AG04450 (cell line): ENCODE results near the gene MRPL9. TPM values are rescaled to one million over a fixed set of nuclear protein-coding genes. Genes with fewer than 3 reads are reported as not detected.

Experiments
- CTCF ChIA-PET: fragments of 300-600, 350-600 bp; formaldehyde crosslinking; extraction: SDS; loops from one replicate; lab custom pipeline; 2022; ENCODE audit warnings: antibody characterized with exemption, inconsistent platforms; lab: Charles Lee
- POLR2A ChIA-PET: fragments of 350-600 bp; formaldehyde crosslinking; extraction: SDS; loops from one replicate; lab custom pipeline; 2021; ENCODE audit warnings: antibody characterized with exemption, inconsistent platforms; lab: Yijun Ruan, JAX
- DNase-seq: peaks from one replicate; pipeline ENCODE4 v3.0.0-alpha.2; 2011; ENCODE audit warnings: low read depth, low spot score
- H3K27ac ChIP-seq: one replicate; pipeline ENCODE4 v1.5.1; 2012; ENCODE audit warnings: low read depth, low read length, control low read depth
- H3K27me3 ChIP-seq: one replicate; pipeline ENCODE4 v1.6.0; 2012; ENCODE audit warnings: low read length; ENCODE audit not compliant: control insufficient read depth, insufficient read depth
- H3K4me3 ChIP-seq: 2 replicates; pipeline ENCODE4 v1.5.1; 2011; ENCODE audit warnings: mild to moderate bottlenecking, low read depth, low read length, control low read depth
- H3K9me3 ChIP-seq: 2 replicates; pipeline ENCODE4 v1.5.1; 2012; ENCODE audit warnings: low read length; ENCODE audit not compliant: control insufficient read depth, insufficient read depth
- polyA plus RNA-seq: library from polyadenylated mRNA; depleted of rRNA; stranded (reverse); fragments of >200 nt; gene quantifications from 2 replicates; pipeline ENCODE4 v1.2.3, GENCODE V29; 2011
- TF ChIP-seq, protein P1 (sequence below): IDR thresholded peaks from 2 replicates; pipeline ENCODE4 v1.5.1; 2011; ENCODE audit warnings: low read depth, low read length, control low read depth, inconsistent platforms

The MRPL9 gene
- polyA plus RNA-seq, 1 experiment = 93.4 TPM

DNA sequence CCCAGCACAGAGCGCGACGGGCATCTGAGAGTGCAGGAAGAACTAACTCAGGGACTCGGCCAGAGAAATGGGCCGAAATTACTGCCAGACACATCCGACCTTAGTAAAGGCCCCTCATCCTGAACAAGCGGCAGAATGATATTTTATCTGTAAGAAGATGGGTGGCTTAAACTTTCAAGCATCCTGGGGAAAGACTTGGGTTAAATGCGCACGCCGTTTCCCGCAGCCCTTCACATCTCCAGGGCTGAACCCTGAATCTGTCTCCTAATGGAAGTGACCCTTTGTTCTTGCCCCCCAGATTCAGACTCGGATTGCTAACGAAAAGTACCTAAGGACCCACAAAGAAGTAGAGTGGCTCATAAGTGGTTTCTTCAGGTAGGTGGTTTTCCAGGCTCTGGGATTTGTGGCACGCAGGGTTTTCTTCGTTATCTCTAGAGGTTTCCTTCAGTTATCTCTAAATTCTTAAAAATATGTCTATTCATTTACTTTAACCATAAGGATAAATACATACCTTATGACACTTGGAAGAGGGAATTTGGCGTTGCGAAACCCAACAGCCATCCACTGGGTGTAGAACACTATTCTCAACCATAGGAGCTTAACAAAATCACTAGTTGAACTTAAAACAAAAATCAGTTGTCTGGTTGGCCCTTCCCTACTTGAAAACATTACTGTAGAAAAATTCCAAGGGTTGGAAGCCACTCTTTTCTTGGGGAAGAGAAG lies 41.3 kb downstream of the MRPL9 start:
- Histone ChIP-seq H3K27me3 (peaks cover 47% of the 10 kb centered on the region), H3K27ac (no peak overlapping the region), H3K9me3 (no peaks in the 10 kb centered on the region), H3K4me3 (peak overlapping the region; percentile 53)
- ChIA-PET POLR2A (interaction anchor here (1.2 kb wide), 1 partner anchor 146 kb away, joined by 3 read pairs; no protein-coding TSS in a partner anchor), CTCF (interaction anchor here (0.7 to 1.2 kb wide), 2 partner anchors 17 to 23 kb away, joined by 3 to 4 read pairs; no protein-coding TSS in a partner anchor)
- DNase-seq = no peak
- TF ChIP-seq, protein P1, sequence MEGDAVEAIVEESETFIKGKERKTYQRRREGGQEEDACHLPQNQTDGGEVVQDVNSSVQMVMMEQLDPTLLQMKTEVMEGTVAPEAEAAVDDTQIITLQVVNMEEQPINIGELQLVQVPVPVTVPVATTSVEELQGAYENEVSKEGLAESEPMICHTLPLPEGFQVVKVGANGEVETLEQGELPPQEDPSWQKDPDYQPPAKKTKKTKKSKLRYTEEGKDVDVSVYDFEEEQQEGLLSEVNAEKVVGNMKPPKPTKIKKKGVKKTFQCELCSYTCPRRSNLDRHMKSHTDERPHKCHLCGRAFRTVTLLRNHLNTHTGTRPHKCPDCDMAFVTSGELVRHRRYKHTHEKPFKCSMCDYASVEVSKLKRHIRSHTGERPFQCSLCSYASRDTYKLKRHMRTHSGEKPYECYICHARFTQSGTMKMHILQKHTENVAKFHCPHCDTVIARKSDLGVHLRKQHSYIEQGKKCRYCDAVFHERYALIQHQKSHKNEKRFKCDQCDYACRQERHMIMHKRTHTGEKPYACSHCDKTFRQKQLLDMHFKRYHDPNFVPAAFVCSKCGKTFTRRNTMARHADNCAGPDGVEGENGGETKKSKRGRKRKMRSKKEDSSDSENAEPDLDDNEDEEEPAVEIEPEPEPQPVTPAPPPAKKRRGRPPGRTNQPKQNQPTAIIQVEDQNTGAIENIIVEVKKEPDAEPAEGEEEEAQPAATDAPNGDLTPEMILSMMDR = no peak

DNA sequence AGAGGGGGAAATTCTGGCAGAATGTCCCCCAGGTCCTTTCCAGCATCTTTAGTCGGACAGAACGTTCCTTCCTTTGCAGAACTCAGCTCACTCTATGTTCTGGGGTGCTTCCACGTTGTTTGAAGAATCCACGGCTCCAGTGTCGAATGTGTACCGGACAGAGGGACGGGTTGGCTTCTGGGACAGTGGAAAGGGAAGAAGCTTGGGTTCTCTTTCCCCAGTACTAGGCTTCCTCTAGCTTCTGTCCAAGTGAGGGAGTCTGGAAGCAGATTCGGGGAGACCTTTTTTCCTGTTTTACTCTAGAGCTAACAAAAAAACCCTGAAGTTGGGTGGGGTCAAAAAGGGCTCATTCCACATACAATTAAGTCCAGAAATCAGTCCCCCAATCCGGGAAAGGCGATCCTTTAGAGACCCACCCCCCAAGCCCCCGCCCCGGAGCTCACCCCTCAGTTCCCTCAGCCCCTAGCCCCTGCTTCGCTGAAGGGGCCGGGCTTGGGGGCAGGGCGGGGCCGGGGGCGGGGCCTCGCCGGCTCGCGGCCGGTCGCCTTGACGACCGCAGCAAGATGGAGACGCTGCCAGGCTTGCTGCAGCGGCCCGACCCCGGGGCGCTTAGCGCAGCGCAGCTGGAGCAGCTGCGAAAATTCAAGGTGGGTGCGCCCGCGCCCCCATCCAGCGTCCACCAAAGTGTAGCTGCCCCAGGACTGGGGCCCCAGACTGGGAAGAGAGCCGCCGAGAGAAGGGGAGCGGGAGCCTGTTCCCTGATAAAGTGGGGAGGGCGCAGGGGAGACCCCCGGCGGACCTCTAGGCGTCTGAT lies 42.1 kb downstream of the MRPL9 start, which contains the start of gene RIIAD1:
Gene RIIAD1, plus strand, starts transcription at position 549 of the 814 bp plus-strand sequence. Its CDS starts 15 bp downstream, at position 564.
- Histone ChIP-seq H3K4me3 (peak within 1 kb of the TSS; percentile 53), H3K27ac (no peak within 1 kb of the TSS), H3K27me3 (peaks cover 53% of the 10 kb centered on the region), H3K9me3 (no peaks in the 10 kb centered on the region)
- ChIA-PET CTCF (interaction anchor here (0.7 to 1.9 kb wide), 4 partner anchors 13 to 127 kb away, joined by 3 to 16 read pairs (median 4); no protein-coding TSS in a partner anchor), POLR2A (no interaction called here)
- TF ChIP-seq, protein P1 = no peak
- no peak for DNase-seq

DNA sequence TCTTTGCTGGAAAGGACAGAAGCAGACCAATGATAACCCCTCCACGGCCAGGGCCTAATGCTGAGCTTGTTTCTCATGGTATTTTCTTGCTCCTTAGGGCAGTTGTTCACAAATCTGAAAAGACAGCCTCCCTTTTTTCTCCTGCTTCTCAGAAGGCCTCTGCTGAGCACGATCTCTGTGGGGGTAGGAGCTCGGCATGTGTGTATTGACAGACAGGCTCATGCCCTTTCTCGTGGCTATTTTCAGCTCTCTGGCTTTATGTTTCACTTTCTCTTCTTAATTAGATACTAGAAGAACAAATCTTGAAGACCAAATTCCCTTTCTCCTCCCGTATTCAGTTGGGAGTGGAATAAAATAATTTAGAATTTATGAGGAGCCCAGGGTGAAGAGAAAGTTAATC lies 42.7 kb downstream of the MRPL9 start:
- TF ChIP-seq, protein P1 = no peak

DNA sequence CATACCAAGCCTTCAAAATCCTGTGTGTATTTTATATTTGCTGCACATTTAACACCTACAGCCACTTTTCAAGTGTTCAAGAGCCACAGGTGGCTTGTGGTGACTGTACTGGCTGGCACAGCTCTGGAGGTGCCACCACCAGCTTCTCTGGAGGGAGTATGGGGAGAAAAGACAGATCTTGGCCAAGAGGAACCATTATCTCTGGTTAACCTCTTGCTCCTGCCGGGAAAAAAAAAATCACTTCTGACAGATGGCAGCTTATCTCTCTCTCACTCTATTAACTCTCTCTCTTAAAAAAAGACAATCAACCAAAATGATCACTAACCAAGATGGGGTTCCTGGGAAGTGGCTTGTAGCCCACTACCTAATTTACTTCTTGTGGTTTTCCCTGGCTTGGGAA lies 43.2 kb downstream of the MRPL9 start:
- TF ChIP-seq, protein P1 = no peak
- CTCF ChIA-PET = interaction anchor here (0.8 to 1.9 kb wide), 2 partner anchors 14 to 126 kb away, joined by 3 to 16 read pairs; no protein-coding TSS in a partner anchor
- DNase-seq = no peak
- H3K27me3 ChIP-seq = peaks cover 58% of the 10 kb centered on the region
- no peaks in the 10 kb centered on the region for H3K9me3 ChIP-seq
- H3K4me3 ChIP-seq = no peak overlapping the region
- no peak overlapping the region for H3K27ac ChIP-seq
- POLR2A ChIA-PET = interaction anchor here (0.6 kb wide), 1 partner anchor 8 kb away, joined by 5 read pairs; no protein-coding TSS in a partner anchor

More for the DNA sequence above, 42.7 kb downstream of the MRPL9 start:
- DNase-seq = no peak
- no peaks in the 10 kb centered on the region for H3K9me3 ChIP-seq
- ChIA-PET POLR2A (no interaction called here), CTCF (interaction anchor here (0.8 to 1.9 kb wide), 3 partner anchors 14 to 127 kb away, joined by 3 to 16 read pairs (median 4); no protein-coding TSS in a partner anchor)
- H3K27ac ChIP-seq = no peak overlapping the region
- H3K4me3 ChIP-seq = peak overlapping the region; percentile 29
- H3K27me3 ChIP-seq = peaks cover 56% of the 10 kb centered on the region
